Left hindlimb (tissue), 1 donor: ENCODE measurements around the gene SPDYE1.

Source experiments
- DNase-seq: peaks from one replicate; pipeline ENCODE4 v3.0.0-alpha.2; 2018

Gene SPDYE1

GRCh38 chr7:44044315-44045225, 46.9 kb downstream of the SPDYE1 start, which contains the start of gene DBNL:
DBNL (plus strand) TSS chr7:44044702; CDS start chr7:44044738, 36 bp downstream.
- peak; percentile 95 for DNase-seq

- DNase-seq = peak; percentile 25
Observed at GRCh38 chr7:44045226-44046014, 47.7 kb downstream of the SPDYE1 start.

DNA sequence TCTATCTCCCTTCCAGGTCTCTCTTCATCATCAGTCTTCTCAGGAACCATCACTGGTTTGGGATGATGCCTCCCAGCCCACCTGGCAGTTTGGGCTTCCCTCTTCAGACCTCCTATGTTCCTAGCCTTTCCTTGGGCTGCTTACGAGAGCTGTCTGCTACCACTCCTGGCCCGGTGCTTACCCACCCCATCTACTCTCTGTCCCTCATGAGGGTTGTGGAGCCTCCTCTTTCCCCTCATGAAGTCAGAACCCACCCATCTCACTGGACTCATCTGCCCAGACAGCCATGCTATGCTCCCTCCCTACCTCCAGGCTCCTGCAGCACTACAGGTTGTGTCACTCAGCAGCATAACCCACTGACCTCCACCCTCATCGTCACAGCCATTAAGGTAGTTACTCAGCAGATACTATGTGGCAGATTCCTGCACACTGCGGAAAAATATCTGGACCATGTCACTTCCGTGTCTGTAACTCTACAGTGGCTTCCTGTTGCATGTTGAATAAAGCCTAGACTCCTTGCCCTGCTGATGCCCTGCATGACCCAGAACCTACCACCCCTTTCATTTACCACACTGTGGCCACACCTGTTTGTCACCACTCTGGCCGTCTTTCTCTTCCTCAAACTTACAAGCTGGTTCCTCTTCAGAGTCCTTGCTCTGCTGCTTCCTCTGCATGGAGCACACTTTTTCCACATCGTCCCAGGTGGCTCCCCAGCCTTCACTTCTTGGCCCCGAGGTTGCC, 48.8 kb downstream of the SPDYE1 start:
- no peak for DNase-seq

DNA sequence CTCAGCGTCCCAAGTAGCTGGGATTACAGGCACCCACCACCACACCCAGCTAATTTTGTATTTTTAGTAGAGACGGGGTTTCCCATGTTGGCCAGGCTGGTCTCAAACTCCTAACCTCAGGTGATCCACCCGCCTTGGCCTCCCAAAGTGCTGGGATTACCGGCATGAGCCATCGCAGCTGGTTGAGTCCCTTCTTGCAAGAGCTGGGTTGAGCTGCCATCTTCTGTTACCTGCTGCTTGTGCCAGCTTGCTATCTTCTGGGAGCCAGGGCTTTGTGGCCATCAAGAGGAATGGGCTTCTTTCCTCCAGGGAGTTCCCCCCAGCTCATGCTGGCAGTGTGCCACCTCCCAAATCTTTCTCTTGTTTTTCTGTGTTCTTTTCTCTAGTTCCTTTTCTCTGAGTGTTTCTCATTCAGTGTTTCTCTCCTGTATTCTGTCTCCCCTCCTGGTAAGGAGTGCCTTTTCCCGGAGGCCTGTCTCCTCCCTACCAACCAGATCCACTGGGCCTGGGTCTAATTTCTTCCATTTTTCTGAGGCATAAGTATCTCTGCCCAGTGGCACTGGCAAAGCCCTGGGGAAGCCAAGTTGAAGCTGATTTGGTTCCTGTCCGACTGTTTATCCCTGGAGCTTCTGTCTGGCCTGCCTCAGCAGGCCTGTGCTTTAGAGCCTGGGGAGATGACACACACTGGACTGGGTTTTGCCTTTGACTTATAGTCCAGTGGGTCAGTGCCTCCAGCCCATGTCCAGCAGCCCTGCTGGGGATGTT, 50.5 kb downstream of the SPDYE1 start:
- no peak for DNase-seq

- DNase-seq = no peak
Observed at GRCh38 chr7:44050121-44050914, 52.6 kb downstream of the SPDYE1 start.

DNA sequence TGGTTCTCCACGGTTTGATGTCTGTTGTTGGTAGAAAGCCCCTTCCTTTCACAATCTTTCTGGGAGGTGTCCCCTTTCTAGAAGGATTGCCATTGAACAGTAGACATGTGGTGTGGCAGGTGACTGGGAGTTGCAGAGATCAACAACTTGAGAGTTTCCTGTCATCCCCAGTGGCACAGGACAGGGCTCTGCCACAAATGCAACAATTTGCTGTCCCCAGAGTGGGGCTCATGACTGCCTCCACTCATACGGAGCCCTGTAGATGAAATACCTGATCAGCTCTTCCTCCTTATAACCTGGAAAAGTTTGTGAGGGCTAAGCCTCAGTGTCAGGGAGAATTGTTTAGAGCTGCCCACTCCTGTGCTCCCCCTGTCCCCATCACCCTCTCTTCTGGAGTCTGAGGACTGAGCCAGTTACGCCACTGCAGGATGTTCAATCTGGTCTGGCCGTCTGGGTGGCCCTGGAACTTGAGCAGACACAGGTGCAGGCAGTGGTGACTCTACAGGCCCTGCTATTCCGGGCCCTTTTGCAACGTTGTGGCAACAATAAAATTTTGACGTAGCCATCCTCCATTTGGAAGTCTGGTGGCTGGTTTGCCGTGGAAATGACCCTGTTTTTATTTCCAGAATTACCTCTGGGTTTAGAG, 53.3 kb downstream of the SPDYE1 start:
- no peak for DNase-seq

DNA sequence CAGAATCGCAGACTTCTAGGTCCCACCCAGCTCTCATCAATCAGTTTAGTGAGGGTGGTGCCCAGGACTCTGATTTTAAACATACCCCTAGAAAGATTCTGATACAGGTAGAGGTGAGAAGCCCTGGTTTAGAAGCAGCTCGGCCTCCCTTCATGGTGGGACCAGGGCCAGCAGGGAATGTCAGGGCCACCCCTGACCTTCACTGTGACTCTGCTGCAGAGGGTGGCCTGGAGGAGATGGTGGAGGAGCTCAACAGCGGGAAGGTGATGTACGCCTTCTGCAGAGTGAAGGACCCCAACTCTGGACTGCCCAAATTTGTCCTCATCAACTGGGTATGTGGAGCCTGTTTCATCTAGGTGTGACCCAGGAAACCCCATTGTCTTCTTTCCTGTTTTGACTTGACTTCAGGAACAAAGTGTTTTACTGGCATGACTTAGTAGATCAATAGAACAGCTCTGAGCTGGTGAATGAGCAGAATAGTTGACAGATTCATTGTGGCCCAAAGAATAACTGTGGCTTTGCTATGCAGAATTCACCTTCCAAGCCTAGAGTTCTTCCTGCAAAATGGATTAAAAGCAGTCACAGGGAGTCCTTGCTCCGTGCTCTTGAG, 54.0 kb downstream of the SPDYE1 start:
- no peak for DNase-seq

GRCh38 chr7:44052771-44053365, 55.2 kb downstream of the SPDYE1 start:
- no peak for DNase-seq

- DNase-seq = peak; percentile 31
Observed at GRCh38 chr7:44056681-44057080, 59.0 kb downstream of the SPDYE1 start.

DNA sequence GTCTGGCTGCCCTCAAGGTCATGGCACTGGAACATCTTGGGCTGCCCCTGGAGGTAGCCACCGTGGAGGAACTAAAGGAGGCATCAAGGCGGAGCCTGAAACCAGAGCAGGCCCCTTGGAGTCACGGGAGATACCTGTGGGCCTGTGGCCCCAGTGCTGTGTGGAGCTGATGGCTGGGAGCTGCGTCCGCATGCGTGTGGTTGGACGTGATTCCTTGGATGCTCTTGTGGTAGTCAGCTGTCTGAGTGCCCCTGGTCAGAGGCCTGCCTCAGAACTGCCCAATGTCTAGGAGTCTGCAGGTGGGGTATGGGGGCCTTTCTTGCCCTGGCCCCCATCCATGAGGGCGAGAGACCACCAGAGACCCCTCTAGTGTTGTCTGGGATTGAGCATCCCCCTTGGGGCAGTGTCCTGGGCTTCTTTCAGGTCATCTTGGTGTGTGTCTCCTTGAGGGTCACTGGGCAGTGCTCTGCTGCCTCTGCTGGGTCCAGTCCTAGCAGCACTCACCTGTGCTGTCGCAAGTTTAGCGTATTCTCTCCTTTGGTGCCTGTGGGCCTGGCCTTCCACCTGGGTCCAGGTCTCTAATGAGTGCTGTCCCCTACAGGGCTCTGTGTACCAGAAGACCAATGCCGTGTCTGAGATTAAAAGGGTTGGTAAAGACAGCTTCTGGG, 59.6 kb downstream of the SPDYE1 start:
- peak; percentile 10 for DNase-seq

DNA sequence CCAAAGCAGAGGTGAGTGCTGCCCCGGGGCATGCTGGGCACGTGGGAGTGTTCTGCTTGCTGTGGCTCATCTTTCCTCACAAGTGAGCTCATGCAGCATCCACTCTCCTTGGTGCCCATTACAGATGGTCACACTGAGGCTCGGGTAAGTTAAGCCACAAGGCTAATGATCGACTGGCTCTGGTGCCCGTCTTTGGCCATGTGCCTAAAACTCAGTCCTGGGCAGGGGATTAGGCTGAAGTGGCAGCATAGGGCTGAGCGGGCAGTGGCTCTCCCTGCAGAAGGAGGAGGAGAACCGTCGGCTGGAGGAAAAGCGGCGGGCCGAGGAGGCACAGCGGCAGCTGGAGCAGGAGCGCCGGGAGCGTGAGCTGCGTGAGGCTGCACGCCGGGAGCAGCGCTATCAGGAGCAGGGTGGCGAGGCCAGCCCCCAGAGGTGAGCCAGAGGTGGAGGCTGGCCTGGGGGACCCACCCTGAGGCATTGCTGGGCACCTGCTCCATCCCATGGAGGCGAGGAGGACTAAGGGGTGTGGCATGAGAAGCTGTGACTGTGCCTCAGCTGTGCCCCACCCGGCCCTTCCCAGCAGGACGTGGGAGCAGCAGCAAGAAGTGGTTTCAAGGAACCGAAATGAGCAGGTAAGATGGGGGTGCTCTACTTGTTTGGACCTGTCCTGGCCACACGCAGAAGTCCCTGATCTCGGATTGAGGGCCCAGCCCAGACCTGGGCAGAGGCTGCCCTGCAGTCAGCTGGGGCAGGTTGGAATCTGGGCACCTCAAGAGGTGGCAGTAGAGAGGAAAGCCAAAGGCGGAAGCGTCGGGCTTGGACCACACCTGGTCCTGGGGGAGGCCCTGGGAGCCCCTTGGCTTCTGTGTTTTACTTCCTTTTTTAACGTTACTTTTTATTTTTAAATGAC, 60.4 kb downstream of the SPDYE1 start:
- DNase-seq = peak; percentile 30

GRCh38 chr7:44058759-44059218, 61.1 kb downstream of the SPDYE1 start:
- DNase-seq = peak; percentile 20

GRCh38 chr7:44059219-44060090, 61.8 kb downstream of the SPDYE1 start:
- DNase-seq = peak; percentile 32
